ENCODE measurements around the gene KRTAP22-2. TPM values are rescaled to one million over a fixed set of nuclear protein-coding genes. Genes with fewer than 3 reads are reported as not detected.

Gene KRTAP22-2
- total and polyA plus RNA-seq, 2 of the 8 experiments (the other 6 are each of a cell fraction or from before 2014, with no cell fraction given), result not detected

- TF ChIP-seq HDAC6 (IDR thresholded peaks at IDR 0.05; ENCODE audit: low read depth, low read length) (no peak), SIN3A (conservative IDR thresholded peaks at IDR 0.05 in 1 of 2, IDR thresholded peaks at IDR 0.05 in 1 of 2; ENCODE audit: low read depth in 1 of 2, low read length in 2 of 2) (no peak), GABPA (IDR thresholded peaks at IDR 0.05; ENCODE audit: borderline replicate concordance, insufficient read depth, low read length) (no peak), SIRT6 (IDR thresholded peaks at IDR 0.05; ENCODE audit: low read length) (no peak), FOSL1 (IDR thresholded peaks at IDR 0.05; ENCODE audit: insufficient read depth, low read depth, low read length) (no peak)
Observed at GRCh38 chr21:30552782-30553181, 37.4 kb downstream of the KRTAP22-2 start (continued).
